WTC11 (cell line): Measurements from ENCODE around the gene LMF1.

Experiments
- CREB1 ChIP-seq: sonication (generic); formaldehyde crosslinking; IDR thresholded peaks from 2 replicates; pipeline ENCODE4 v1.8.0; 2023; ENCODE audit warnings: mild to moderate bottlenecking, missing genetic modification reagents
- ESRRA ChIP-seq: sonication (generic); formaldehyde crosslinking; IDR thresholded peaks from 2 replicates; pipeline ENCODE4 v1.8.1; 2022; ENCODE audit warnings: mild to moderate bottlenecking, missing genetic modification reagents, borderline replicate concordance
- JAZF1 ChIP-seq: fragments of 250-450 bp; sonication (Bioruptor Pico); IDR thresholded peaks from 2 replicates; pipeline ENCODE4 v1.9.0; 2021; ENCODE audit warnings: moderate library complexity, mild to moderate bottlenecking, inconsistent platforms
- NR1H2 ChIP-seq: sonication (generic); formaldehyde crosslinking; IDR thresholded peaks from 2 replicates; pipeline ENCODE4 v1.9.0; 2021; ENCODE audit warnings: mild to moderate bottlenecking, moderate library complexity, missing genetic modification reagents
- NR3C1 ChIP-seq: sonication (generic); formaldehyde crosslinking; conservative IDR thresholded peaks from 2 replicates; pipeline ENCODE4 v1.8.1; 2023; ENCODE audit warnings: low read depth, mild to moderate bottlenecking, missing genetic modification reagents
- PRRX2 ChIP-seq: fragments of 250-450 bp; sonication (Bioruptor Pico); IDR thresholded peaks from 2 replicates; pipeline ENCODE4 v1.8.0; 2021; ENCODE audit warnings: mild to moderate bottlenecking
- SP1 ChIP-seq: sonication (generic); formaldehyde crosslinking; conservative IDR thresholded peaks from 2 replicates; pipeline ENCODE4 v1.8.1; 2022; ENCODE audit warnings: missing genetic modification reagents
- ZNF396 ChIP-seq: fragments of 250-450 bp; sonication (Bioruptor Pico); IDR thresholded peaks from 2 replicates; pipeline ENCODE4 v1.8.0; 2021; ENCODE audit warnings: mild to moderate bottlenecking, moderate library complexity, borderline replicate concordance
- TF ChIP-seq, protein P1 (sequence below): fragments of 200-600 bp; IDR thresholded peaks from 2 replicates; pipeline ENCODE4 v1.8.0; 2022; ENCODE audit warnings: antibody characterized with exemption

GRCh38 chr16:998615-999014 is 27.8 kb upstream of the LMF1 start:
- no peak for TF ChIP-seq SP1 (CRISPR knock-in tag)
- no peak for TF ChIP-seq ZNF396 (CRISPR knock-in tag)
- no peak for TF ChIP-seq PRRX2 (CRISPR knock-in tag)
- no peak for TF ChIP-seq NR1H2 (CRISPR knock-in tag)
- TF ChIP-seq JAZF1: no peak
- TF ChIP-seq CREB1 (CRISPR knock-in tag): no peak
- TF ChIP-seq ESRRA: no peak
- TF ChIP-seq, protein P1, sequence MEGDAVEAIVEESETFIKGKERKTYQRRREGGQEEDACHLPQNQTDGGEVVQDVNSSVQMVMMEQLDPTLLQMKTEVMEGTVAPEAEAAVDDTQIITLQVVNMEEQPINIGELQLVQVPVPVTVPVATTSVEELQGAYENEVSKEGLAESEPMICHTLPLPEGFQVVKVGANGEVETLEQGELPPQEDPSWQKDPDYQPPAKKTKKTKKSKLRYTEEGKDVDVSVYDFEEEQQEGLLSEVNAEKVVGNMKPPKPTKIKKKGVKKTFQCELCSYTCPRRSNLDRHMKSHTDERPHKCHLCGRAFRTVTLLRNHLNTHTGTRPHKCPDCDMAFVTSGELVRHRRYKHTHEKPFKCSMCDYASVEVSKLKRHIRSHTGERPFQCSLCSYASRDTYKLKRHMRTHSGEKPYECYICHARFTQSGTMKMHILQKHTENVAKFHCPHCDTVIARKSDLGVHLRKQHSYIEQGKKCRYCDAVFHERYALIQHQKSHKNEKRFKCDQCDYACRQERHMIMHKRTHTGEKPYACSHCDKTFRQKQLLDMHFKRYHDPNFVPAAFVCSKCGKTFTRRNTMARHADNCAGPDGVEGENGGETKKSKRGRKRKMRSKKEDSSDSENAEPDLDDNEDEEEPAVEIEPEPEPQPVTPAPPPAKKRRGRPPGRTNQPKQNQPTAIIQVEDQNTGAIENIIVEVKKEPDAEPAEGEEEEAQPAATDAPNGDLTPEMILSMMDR: no peak
- no peak for TF ChIP-seq NR3C1 (CRISPR knock-in tag)
